GM19239 (cell line): ENCODE data around the gene RAB44.
"Not testable (repeated sequence)": the region's sequence is repeated elsewhere in the genome, so short reads cannot be mapped to it uniquely, and the experiment has no call there.

Experiments used
- DNase-seq: peaks from one replicate; pipeline ENCODE4 v3.0.0; 2011; ENCODE audit warnings: low spot score; ENCODE audit not compliant: insufficient read length
- FAIRE-seq: peaks from 2 replicates; lab custom pipeline; 2011; peaks lifted over from hg19 to GRCh38; lab: Jason Lieb, UNC

Gene RAB44

DNA sequence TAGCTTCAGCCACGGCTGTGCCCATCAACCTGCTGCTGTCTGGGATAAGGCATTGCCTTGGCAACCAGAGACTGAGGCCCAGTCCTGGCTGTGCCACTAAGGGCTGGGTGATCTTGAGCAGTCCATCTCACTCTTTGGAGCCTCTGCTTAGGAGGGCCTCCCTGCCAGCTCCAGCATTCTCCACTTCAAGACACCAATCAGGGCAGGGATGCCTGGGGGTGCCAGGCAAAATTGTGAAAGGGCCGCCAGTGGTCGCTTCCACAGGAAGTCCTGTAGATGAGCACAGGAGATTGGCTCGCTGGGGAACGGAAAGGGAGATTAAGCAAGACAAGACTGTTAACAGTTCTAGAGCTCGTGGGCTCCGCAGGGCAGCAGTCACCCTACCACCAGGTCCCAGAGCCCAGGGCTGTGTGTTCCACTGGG is at the start of gene RAB44:
RAB44 (plus strand) TSS at position 346 of the 423 bp plus-strand sequence. CDS start 6,410 bp downstream, outside the sequence.
- FAIRE-seq (no peak), DNase-seq (no peak)

DNA sequence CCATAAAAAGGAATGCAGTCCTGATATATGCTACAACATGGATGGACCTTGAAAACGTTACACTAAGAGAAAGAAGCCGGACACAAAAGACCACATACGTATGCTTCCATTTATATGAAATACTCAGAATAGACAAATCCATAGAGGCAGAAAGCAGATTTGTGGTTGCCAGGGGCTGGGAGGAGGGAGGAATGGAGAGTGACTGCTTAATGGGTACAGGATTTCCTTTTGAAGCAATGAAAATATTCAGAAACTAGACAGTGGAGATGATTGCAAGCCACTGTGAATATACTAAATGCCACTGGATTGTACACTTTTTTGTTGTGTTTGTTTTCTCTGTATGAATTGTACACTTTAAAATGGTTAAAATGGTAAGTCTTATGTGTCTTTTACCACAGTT is 48.5 kb upstream of the RAB44 start:
- no peak for DNase-seq
- no peak for FAIRE-seq

- DNase-seq (no peak), FAIRE-seq (no peak)
Observed at GRCh38 chr6:36649701-36650484, 47.7 kb upstream of the RAB44 start.

DNA sequence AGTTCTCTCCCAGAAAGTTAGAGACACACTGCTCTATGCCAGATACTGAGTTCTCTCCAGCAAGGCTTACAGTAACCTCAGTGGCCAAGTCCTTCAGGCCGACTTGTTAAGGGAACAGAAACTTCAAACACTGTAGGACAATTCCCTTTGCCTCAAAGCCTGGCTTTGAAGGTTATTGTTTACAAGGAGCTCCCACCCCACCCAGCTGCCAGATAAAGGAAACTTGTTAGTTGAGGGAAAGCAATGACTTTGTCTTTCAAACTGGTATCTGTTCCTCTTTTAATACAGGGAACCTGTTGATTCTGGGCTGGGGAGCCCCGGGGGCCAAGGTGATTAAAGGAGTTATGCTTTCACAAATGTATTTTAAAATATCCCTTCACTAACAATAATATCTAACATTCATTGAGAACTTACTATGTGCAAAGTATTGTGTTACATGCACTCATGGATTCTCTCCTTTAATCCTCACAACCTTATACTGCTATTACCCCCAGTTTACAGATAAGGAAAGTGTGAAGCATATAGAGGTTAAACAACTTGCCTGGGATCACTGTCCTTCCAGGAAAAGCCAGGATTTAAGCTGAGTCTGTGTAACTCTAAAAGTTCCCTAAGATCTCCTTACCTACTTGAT is 46.7 kb upstream of the RAB44 start:
- peak; percentile 46 for DNase-seq
- FAIRE-seq, result peak; percentile 87

GRCh38 chr6:36651659-36652379 is 45.8 kb upstream of the RAB44 start:
- DNase-seq, result no peak
- no peak for FAIRE-seq

DNA sequence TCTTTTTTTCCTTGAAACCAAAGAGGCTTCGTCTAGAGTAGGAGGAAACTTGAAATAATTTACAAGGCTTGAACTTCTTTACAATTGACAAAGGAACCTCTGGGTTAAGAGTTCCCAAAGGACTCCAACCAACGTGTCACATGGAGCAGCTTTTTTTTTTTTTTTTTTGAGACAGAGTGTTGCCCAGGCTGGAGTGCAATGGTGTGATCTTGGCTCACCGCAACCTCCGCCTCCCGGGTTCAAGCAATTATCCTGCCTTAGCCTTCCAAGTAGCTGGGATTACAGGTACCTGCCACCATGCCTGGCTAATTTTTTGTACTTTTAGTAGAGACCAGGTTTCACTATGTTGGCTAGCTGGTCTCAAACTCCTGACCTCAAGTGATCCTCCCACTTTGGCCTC is 43.2 kb upstream of the RAB44 start:
- not testable (repeated sequence) for DNase-seq, FAIRE-seq

DNA sequence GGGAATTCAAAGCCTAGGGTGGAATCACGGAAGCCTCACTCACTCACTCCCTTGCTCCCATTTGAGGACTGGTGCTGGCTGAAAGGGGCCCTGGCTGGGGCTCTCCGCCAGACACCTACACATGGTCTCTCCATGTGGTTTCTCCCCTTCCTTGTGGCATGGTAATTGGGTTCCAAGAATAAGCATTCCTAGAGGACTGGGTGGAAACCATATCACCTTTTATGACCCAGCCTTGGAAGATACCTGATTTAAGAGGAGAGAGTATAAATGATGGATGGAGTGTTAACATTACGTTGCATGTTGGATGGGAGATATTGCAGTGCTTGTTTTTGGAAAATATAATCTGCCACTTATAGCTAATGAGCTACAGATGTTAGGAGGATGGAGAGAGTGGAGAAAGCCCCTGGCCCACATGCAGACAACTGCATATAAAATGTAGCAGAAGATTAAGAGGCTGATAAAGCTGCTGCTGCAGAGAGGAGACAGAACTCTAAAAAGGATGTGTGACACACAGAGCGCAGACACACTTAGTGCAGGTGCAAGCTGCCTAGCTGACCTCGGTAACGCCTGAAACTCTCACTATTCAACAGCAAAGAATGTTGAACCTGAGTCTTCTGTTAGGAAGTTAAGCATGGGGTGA is 42.4 kb upstream of the RAB44 start:
- FAIRE-seq, result no peak
- no peak for DNase-seq

GRCh38 chr6:36656441-36656840 is 41.2 kb upstream of the RAB44 start:
- DNase-seq (no peak), FAIRE-seq (no peak)

- FAIRE-seq, result no peak
- no peak for DNase-seq
Observed at GRCh38 chr6:36657271-36657670, 40.4 kb upstream of the RAB44 start.

DNA sequence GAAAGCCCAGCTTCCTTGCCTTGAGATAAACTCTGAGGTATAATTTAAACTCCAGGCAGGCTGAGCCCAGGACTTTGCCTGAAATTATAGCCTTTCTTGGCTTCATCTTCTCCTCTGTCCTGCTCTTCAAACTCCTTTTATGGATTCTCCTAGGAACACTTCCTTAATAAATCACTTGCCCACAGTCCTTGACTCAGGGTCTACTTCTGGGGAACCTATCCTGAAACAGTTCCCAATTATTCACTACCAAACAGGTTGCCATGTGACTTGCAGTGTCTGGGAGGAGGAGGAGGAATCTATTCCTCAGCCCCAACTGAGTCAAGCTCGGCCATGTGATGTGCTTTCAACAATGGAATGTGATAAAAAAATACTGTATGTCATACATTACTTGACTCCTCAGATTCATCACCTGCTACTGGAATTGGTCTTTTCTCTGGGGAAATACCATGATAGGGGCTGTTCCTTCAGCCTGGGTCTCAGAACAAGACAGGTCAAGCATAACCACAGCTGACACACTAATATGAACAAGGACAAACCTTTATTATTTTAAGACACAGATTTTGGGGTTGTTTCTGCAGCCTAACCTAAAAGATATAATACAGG is 39.6 kb upstream of the RAB44 start:
- no peak for FAIRE-seq

DNA sequence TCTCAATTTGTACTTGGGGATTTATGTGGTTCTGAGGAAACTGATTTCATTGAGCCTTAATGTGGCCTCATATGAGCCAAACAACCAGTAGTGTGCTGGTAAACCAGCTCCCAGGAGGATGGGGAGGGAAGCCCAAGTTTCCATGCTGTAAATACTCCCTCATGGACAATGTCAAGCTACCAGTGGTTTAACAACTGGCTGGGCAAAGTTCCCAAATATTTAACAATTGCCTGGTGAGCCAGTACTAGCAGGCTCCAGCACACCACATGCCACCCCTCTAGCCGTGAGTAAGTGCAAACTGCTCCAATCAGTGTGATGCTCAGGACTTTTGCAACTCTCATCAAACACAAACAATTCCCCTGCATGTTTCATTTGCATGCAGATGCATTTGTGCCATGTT is 38.4 kb upstream of the RAB44 start:
- DNase-seq, result no peak
- FAIRE-seq, result no peak

More for the DNA sequence above, 39.6 kb upstream of the RAB44 start:
- DNase-seq, result no peak

DNA sequence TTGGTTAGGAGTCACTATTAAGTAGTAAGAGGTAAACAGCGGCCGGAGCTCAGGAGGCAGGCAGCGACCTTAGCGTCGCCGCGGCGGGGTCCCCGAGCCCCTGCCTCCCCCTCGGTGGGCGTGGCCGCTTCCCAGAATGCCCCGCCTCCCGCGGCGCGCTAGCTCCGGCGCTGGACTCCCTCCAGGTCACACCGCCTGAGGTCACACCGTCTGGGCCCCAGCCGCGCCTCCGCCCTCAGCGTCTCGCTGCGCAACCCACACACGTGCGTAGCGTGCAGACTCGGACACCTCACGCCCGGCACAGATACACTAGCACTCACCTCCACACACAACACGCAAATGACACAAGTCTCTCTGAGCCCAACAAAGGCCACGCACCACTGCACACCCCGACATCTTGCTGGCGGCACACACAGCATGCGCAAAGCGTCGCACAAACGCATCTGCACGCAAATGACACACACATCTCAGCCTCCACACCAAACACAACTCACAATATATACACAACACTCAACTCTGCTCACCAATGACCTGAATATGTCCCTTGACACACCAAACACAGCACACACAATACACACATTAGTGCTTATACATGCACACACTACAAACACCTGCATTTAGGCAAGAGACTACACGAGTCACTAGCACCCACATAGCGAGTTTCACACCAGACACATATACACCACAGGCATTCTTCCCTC is 36.7 kb upstream of the RAB44 start:
- DNase-seq (no peak), FAIRE-seq (no peak)

- FAIRE-seq, result peak; percentile 11
- DNase-seq, result no peak
Observed at GRCh38 chr6:36662380-36662779, 35.2 kb upstream of the RAB44 start.

- no peak for FAIRE-seq
- DNase-seq, result no peak
Observed at GRCh38 chr6:36662827-36663256, 34.8 kb upstream of the RAB44 start.

- DNase-seq (no peak), FAIRE-seq (no peak)
Observed at GRCh38 chr6:36663504-36664446, 33.9 kb upstream of the RAB44 start.

DNA sequence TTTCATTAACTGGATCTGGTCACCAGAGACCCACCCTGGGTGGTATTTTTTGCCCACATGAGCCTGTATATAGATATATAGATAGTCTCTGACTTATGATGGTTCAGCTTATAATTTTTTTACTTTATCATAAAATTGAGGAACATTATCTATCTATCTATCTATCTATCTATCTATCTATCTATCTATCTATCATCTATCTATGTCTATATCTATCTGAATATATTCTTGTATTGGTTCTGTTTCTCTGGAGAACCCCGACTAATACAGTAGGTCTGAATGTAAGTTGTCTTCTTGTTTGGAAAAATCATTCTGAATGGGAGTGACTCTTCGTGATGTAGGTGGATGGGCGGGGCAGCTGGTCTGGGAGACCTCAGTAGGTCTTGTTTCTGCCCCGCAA is 32.4 kb upstream of the RAB44 start:
- no peak for FAIRE-seq
- no peak for DNase-seq

GRCh38 chr6:36666287-36666686 is 31.3 kb upstream of the RAB44 start:
- FAIRE-seq (no peak), DNase-seq (no peak)

DNA sequence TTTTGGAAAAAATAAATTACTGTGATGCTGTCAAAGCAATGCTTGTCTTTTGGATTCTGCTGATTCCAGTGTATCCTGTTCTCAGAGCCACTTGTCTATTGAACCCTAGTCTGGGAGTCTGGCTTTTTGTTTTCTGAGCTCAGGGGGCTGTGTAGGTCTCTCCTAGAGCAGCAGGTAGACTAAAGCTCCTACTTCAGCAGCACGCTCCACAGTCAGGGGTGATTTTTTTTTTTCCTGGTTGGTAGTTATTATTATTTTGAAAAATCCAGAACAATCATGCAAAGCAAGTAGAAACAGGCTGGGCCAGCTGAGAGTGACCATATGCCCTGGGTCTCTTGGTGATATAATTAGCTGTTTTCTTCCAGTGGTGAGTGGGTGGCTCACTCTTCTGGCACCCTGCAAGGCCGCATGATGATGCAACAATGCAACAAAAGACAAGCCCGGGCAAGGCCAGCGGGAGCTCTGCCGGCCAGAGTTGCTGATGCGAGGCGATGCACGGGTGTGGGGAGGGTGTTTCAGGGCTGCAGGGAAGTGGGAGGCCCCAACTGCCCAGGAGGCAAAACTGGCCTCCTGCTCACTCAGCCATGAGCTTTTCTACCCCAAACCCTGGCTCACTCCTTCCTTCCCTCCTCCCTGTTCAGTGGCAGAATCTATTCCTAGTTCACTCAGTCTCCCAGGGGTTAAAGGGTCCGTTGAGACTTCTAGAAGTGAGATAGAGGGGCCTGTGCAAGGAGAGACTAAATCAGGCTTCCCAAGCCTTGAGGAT is 30.6 kb upstream of the RAB44 start:
- DNase-seq (no peak), FAIRE-seq (peak; percentile 94)
